Raji (cell line): ENCODE results near the gene CWC15.

ENCODE experiments used
- POLR2A ChIP-seq: IDR thresholded peaks from 2 replicates; pipeline ENCODE4 v1.6.1; 2011; ENCODE audit warnings: low read depth, low read length, control low read depth; ENCODE audit not compliant: insufficient read depth

CWC15 gene

DNA sequence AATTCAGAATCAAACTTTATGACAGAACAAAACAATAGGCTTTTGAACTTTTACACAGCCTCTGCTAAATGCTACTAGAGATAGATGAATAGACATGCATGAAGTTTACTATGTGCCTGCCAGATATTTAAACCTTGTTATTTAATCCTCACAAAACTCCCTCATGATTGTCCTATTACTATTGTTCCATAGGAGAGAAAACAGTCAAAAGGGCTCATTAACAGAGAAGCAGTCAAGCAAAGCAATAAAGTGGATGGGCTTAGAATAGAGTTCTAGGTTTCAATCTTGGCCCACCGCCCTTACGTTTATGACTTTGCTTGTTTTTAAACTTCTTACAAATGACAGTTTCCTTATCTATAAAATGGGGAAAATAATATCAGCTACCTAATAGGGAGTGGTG lies 12.9 kb downstream of the CWC15 start:
- TF ChIP-seq POLR2A, result no peak

GRCh38 chr11:94959179-94959578 lies 14.2 kb downstream of the CWC15 start:
- no peak for TF ChIP-seq POLR2A

DNA sequence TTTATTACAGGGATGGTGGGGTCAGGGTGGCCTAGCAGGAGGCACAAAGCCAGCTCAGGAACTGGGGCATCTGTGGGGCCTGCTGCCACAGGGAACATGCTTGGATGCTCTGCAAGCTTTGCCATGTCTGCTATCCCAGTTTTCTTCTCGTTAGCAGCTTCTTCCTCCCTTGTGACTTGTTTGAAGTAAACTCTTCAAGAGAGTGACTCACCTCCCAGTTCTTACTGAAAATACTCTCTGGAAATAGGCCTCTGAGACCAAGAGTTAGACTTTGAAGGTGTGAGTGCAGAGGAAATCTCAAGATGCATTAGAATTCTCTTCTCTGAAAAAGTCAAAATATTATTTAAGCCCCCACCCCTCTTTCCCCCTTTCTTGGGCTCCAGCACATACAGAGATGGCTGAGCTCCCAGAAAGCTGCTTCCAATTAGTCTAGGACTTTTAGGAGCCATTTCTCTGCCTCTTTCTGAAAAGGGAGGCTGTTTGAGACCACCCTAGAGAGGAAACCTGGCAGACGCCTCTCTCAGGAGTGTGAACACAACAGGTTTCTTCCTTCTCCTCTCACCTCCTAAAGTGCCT lies 15.1 kb downstream of the CWC15 start:
- TF ChIP-seq POLR2A, result no peak

- no peak for TF ChIP-seq POLR2A
Observed at GRCh38 chr11:94956963-94957362, 16.4 kb downstream of the CWC15 start.

- no peak for TF ChIP-seq POLR2A
Observed at GRCh38 chr11:94954753-94955152, 18.6 kb downstream of the CWC15 start.

DNA sequence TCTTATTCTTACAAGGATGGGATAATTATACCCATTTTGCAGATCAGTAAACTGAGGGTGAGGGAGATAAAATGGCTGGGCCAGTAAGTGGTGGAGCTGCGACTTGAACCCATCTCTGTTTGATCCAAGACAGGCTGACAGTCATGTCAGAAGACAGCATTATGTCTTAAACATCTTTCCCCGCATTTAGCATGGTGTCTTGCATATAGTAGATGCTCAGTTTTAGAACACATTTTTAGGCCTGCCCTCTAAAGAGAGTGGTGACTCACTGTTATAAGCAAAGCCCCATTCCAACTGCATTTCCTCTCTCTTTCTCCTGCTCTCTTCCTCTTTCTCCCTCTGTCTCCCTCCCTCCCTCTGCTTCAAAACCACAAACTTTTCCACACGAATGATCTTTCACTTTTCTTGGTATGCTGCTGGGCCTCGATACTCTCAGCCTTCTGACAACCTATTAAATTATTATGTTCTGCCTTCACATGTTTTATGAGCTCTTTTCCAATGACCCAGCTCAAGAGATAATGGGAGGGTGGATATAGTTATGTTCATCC lies 25.2 kb downstream of the CWC15 start:
- no peak for TF ChIP-seq POLR2A

GRCh38 chr11:94946812-94947211 lies 26.5 kb downstream of the CWC15 start:
- no peak for TF ChIP-seq POLR2A

DNA sequence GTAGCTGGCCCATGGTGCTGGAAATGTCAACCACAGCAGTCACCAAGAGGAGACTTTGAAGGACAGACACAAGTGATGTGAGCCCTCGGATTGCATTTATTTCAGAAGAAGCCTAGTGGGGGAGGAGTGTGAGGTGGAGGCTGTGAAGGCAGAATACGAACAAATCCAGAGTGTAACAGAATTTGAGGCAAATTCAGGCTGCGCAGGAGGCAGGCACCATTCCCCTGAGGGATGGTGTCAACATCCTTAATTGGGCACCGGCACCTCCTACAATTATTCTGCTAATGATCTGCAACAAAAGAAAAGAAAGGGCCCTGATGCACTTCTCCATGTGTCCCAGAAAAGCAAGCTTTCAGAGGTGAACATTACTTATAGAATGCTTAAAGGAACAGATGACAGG lies 32.2 kb downstream of the CWC15 start:
- no peak for TF ChIP-seq POLR2A

DNA sequence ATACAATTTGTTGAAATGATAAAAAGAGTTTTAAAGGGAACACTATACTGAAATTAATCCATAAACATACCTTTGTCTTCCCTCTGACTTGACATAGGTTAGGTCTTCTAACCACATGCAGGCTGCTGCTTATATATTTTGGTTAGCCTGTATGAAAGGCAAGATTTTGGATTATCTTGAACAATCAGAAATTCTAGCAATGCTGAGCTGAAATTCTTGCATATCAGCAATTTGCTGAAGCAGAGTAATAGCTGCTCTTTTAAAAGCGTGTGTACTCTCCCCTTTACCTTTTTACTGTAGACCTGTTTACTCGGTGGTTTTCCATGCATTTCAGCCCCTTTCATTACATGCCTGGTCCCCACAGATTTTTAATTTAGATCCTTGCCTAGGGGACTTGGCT lies 34.0 kb downstream of the CWC15 start:
- TF ChIP-seq POLR2A, result no peak

GRCh38 chr11:94938095-94939055 lies 35.0 kb downstream of the CWC15 start:
- no peak for TF ChIP-seq POLR2A

- no peak for TF ChIP-seq POLR2A
Observed at GRCh38 chr11:94934846-94935245, 38.5 kb downstream of the CWC15 start.

DNA sequence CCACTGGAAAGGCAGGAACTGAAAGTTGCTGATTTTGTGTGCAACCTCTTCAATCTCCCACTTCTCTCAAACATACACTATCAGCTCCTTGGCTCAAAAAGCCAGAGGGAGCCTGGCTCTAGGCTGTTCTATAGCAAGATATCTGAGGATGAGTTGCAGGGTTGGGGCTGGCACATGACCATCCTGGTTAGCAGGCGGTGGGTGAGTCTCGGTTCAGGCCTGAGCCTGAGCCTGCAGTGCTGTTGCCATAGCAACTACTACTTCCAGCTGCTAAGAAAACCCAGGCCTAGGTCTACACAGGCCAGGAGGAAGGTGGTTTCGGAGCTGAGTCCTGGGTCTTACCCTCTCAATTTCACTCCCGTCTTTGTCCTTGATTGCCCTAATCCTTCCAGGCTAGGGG lies 39.0 kb downstream of the CWC15 start:
- no peak for TF ChIP-seq POLR2A

DNA sequence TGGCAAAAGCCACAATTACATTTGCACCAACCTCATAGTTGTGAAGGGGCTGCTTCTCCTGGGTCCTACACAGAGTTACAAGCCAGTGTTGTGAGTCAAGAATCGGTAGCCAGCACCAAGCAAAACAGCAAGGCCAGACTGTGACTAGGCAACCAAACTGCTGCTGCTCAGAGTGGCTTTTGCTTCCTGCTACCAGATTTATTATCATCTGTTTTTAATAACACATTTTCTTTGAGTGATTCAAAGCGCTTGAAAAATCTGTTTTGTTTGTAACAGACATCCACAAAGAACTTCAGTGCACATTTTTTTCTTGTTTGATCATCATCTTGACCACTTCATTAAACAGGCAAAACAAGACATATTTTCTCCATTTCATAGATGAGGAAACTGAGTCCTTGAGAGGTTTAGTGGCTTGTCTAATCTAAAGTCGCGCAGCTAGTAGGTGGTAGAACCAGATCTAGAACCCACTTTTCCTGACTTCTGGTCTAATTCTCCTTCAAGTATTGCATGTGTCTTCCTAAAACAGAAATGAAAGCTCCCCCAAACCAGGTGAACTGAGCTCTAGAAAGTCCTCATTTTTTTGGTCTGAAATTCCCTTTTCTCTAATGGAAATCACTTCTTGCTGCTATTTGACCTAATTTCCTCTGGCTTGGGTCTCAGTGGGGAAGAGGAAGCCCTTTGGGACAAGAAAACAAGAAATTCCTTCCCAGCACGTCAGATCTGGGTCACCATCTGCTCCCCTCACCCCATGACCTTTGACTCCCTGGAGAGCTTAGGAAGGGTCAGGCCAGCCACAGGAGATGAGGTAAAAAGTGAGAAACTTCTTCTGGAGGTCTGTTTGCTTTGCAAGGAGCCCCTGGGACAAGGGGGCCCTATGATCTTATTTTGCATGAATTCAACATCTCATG lies 39.9 kb downstream of the CWC15 start:
- TF ChIP-seq POLR2A, result no peak

DNA sequence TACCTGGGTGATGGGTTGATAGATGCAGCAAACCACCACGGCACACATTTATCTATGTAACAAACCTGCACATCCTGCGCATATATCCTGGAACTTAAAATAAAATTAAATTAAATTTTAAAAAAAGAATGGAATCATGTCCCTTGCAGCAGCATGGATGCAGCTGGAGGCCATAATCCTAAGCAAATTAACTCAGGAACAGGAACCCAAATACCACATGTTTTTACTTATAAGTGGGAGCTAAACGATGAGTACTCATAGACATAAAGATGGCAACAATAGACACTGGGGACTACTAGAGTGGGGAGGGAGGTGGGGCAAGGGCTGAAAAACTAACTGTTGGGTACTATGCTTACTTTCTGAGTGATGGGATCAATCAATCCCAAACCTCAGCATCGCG lies 40.9 kb downstream of the CWC15 start:
- TF ChIP-seq POLR2A, result no peak
